HAP-1 (cell line): ENCODE data around the gene SUN5.

ENCODE experiments used
- DNase-seq, 2 experiments: peaks; one replicate each; pipeline ENCODE4 v3.0.0-alpha.2; 2016 to 2020; ENCODE audit warnings: low spot score in 2 of 2
- H3K27me3 ChIP-seq: fragments of 250-450 bp; sonication (Bioruptor Pico); 2 replicates; pipeline ENCODE4 v1.5.1; 2020; ENCODE audit warnings: low read depth, mild to moderate bottlenecking, moderate library complexity
- H3K36me3 ChIP-seq: fragments of 250-450 bp; sonication (Bioruptor Pico); replicated peaks from 2 replicates; pipeline ENCODE4 v1.5.1; 2020; ENCODE audit warnings: mild to moderate bottlenecking
- H3K4me1 ChIP-seq: fragments of 250-450 bp; sonication (Bioruptor Pico); 2 replicates; pipeline ENCODE4 v1.5.1; 2020; ENCODE audit warnings: mild to moderate bottlenecking
- H3K4me3 ChIP-seq: fragments of 250-450 bp; sonication (Bioruptor Pico); 2 replicates; pipeline ENCODE4 v1.5.1; 2020; ENCODE audit warnings: mild to moderate bottlenecking, moderate library complexity
- H3K9me3 ChIP-seq: fragments of 250-450 bp; sonication (Bioruptor Pico); 2 replicates; pipeline ENCODE4 v1.5.1; 2020; ENCODE audit warnings: mild to moderate bottlenecking, moderate library complexity
- in situ Hi-C: fragments of 300-500 bp; cut with MboI; formaldehyde crosslinking; loops from 3 replicates; pipeline ENCODE4 v1.14.3; 2020; ENCODE audit warnings: low sequenced_read_pairs, inconsistent platforms, mixed read lengths

SUN5 gene

GRCh38 chr20:33014336-33015113 is 10.3 kb upstream of the SUN5 start:
- peaks cover 4% of the 10 kb centered on the region for H3K27me3 ChIP-seq
- in situ Hi-C loops: no loop called here

GRCh38 chr20:33013701-33014326 is 9.6 kb upstream of the SUN5 start:
- no peak for DNase-seq
- no peaks in the 10 kb centered on the region for H3K36me3 ChIP-seq
- H3K9me3 ChIP-seq: no peaks in the 10 kb centered on the region
- in situ Hi-C loops: no loop called here
- H3K4me1 ChIP-seq: no peaks in the 10 kb centered on the region
- H3K4me3 ChIP-seq: no peak overlapping the region
- peaks cover 4% of the 10 kb centered on the region for H3K27me3 ChIP-seq

More at GRCh38 chr20:33014336-33015113, 10.3 kb upstream of the SUN5 start:
- no peaks in the 10 kb centered on the region for H3K4me1 ChIP-seq
- no peaks in the 10 kb centered on the region for H3K9me3 ChIP-seq
- no peak overlapping the region for H3K4me3 ChIP-seq
- H3K36me3 ChIP-seq: no peaks in the 10 kb centered on the region
- DNase-seq: no peak

- in situ Hi-C loops: no loop called here
- H3K4me1 ChIP-seq: no peaks in the 10 kb centered on the region
- H3K36me3 ChIP-seq: no peaks in the 10 kb centered on the region
- no peaks in the 10 kb centered on the region for H3K9me3 ChIP-seq
- DNase-seq: no peak
- no peak overlapping the region for H3K4me3 ChIP-seq
- H3K27me3 ChIP-seq: peaks cover 4% of the 10 kb centered on the region
Observed at GRCh38 chr20:33012327-33013189, 8.3 kb upstream of the SUN5 start.

GRCh38 chr20:33010674-33011449 is 6.6 kb upstream of the SUN5 start:
- DNase-seq: no peak
- H3K4me3 ChIP-seq: no peak overlapping the region
- H3K4me1 ChIP-seq: no peaks in the 10 kb centered on the region
- peaks cover 4% of the 10 kb centered on the region for H3K27me3 ChIP-seq
- H3K36me3 ChIP-seq: no peaks in the 10 kb centered on the region
- H3K9me3 ChIP-seq: no peaks in the 10 kb centered on the region
- in situ Hi-C loops: no loop called here

GRCh38 chr20:33010133-33010504 is 5.9 kb upstream of the SUN5 start:
- H3K36me3 ChIP-seq: no peaks in the 10 kb centered on the region
- H3K4me1 ChIP-seq: no peaks in the 10 kb centered on the region
- peaks cover 2% of the 10 kb centered on the region for H3K9me3 ChIP-seq
- in situ Hi-C loops: no loop called here
- H3K27me3 ChIP-seq: peaks cover 4% of the 10 kb centered on the region
- H3K4me3 ChIP-seq: no peak overlapping the region
- DNase-seq: no peak

GRCh38 chr20:33009214-33010132 is 5.2 kb upstream of the SUN5 start:
- Histone ChIP-seq H3K4me3 (no peak overlapping the region), H3K36me3 (no peaks in the 10 kb centered on the region), H3K4me1 (no peaks in the 10 kb centered on the region), H3K27me3 (peaks cover 4% of the 10 kb centered on the region), H3K9me3 (peaks cover 3% of the 10 kb centered on the region)
- no peak for DNase-seq
- in situ Hi-C loops: no loop called here

GRCh38 chr20:33008336-33009213 is 4.3 kb upstream of the SUN5 start:
- Histone ChIP-seq H3K4me3 (no peak overlapping the region), H3K9me3 (peaks cover 3% of the 10 kb centered on the region), H3K27me3 (peaks cover 4% of the 10 kb centered on the region), H3K36me3 (no peaks in the 10 kb centered on the region), H3K4me1 (no peaks in the 10 kb centered on the region)
- in situ Hi-C loops: no loop called here
- no peak for DNase-seq

GRCh38 chr20:33007376-33008335 is 3.4 kb upstream of the SUN5 start, which contains the start of gene BPIFB2:
TSS of gene BPIFB2 (plus strand) at chr20:33007704. CDS start at chr20:33008575, 871 bp downstream.
- in situ Hi-C loops: no loop called here
- Histone ChIP-seq H3K4me3 (no peak within 1 kb of the TSS), H3K4me1 (no peaks in the 10 kb centered on the region), H3K36me3 (no peaks in the 10 kb centered on the region), H3K27me3 (peaks cover 4% of the 10 kb centered on the region), H3K9me3 (peaks cover 3% of the 10 kb centered on the region)
- no peak for DNase-seq

GRCh38 chr20:33006776-33007375 is 2.6 kb upstream of the SUN5 start:
- in situ Hi-C loops: no loop called here
- no peak for DNase-seq
- Histone ChIP-seq H3K36me3 (no peaks in the 10 kb centered on the region), H3K4me3 (no peak overlapping the region), H3K27me3 (peaks cover 4% of the 10 kb centered on the region), H3K4me1 (no peaks in the 10 kb centered on the region), H3K9me3 (peaks cover 3% of the 10 kb centered on the region)

GRCh38 chr20:33005908-33006775 is 1.9 kb upstream of the SUN5 start:
- H3K36me3 ChIP-seq: no peaks in the 10 kb centered on the region
- H3K4me1 ChIP-seq: no peaks in the 10 kb centered on the region
- peaks cover 3% of the 10 kb centered on the region for H3K9me3 ChIP-seq
- DNase-seq: no peak
- peaks cover 4% of the 10 kb centered on the region for H3K27me3 ChIP-seq
- in situ Hi-C loops: no loop called here
- no peak overlapping the region for H3K4me3 ChIP-seq
